ENCODE data around the gene RBM45. TPM values are rescaled to one million over a fixed set of nuclear protein-coding genes. Genes with fewer than 3 reads are reported as not detected.

RBM45 gene
- total RNA-seq, 1 donor from 2014 or later: 12.0 TPM

DNA sequence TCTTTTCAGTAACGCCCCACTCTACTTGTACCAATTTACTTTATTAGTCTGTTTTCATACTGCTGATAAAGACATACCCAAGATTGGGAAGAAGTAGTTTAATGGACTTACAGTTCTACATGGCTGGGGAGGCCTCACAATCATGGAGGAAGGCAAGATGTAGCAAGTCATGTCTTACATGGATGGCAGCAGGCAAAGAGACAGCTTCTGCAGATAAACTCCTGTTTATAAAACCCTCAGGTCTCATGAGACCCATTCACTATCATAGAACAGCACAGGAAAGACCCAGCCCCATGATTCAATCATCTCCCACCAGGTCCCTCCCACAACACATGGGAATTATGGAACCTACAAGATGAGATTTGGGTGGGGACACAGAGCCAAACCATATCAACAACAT, 43.3 kb downstream of the RBM45 start:
- Histone ChIP-seq H2AFZ (ENCODE audit: low read depth, low read length) (no peak overlapping the region), H3K9ac (ENCODE audit: low read length) (no peak overlapping the region), H3K4me2 (ENCODE audit: low read length) (no peak overlapping the region), H3K79me2 (ENCODE audit: insufficient read depth, low read length) (no peaks in the 10 kb centered on the region), H3K27ac (ENCODE audit: low read depth, low read length) (no peak overlapping the region), H3K9me3 (ENCODE audit: insufficient read depth, low read depth, low read length) (no peaks in the 10 kb centered on the region), H3K36me3 (ENCODE audit: insufficient read depth, low read length) (no peaks in the 10 kb centered on the region), H4K20me1 (ENCODE audit: insufficient read depth, low read length) (no peaks in the 10 kb centered on the region), H3K4me1 (ENCODE audit: insufficient read depth, low read length) (no peaks in the 10 kb centered on the region), H3K27me3 (ENCODE audit: insufficient read depth, low read length) (no peaks in the 10 kb centered on the region), H3K4me3 (ENCODE audit: insufficient read depth, low read depth, low read length) (no peak overlapping the region)
- no peak for FAIRE-seq
- no peak for TF ChIP-seq EZH2 (IDR thresholded peaks at IDR 0.05; ENCODE audit: insufficient read depth, low read length)
- TF ChIP-seq, protein P1, sequence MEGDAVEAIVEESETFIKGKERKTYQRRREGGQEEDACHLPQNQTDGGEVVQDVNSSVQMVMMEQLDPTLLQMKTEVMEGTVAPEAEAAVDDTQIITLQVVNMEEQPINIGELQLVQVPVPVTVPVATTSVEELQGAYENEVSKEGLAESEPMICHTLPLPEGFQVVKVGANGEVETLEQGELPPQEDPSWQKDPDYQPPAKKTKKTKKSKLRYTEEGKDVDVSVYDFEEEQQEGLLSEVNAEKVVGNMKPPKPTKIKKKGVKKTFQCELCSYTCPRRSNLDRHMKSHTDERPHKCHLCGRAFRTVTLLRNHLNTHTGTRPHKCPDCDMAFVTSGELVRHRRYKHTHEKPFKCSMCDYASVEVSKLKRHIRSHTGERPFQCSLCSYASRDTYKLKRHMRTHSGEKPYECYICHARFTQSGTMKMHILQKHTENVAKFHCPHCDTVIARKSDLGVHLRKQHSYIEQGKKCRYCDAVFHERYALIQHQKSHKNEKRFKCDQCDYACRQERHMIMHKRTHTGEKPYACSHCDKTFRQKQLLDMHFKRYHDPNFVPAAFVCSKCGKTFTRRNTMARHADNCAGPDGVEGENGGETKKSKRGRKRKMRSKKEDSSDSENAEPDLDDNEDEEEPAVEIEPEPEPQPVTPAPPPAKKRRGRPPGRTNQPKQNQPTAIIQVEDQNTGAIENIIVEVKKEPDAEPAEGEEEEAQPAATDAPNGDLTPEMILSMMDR (IDR thresholded peaks at IDR 0.05; ENCODE audit: insufficient read depth, low read depth, low read length): no peak
- H3K36me3 Mint-ChIP-seq (ENCODE audit: low read depth, unreplicated experiment): no peaks in the 10 kb centered on the region
- H3K4me1 Mint-ChIP-seq (ENCODE audit: low read depth, unreplicated experiment): no peaks in the 10 kb centered on the region
- DNase-seq (ENCODE audit: low read depth): no peak
- H3K9me3 Mint-ChIP-seq (ENCODE audit: unreplicated experiment): peaks cover 11% of the 10 kb centered on the region
- H3K4me3 Mint-ChIP-seq (ENCODE audit: unreplicated experiment): no peak overlapping the region
- peaks cover 2% of the 10 kb centered on the region for H3K27me3 Mint-ChIP-seq (ENCODE audit: low read depth, unreplicated experiment)
- no peak overlapping the region for H3K27ac Mint-ChIP-seq (ENCODE audit: unreplicated experiment)

DNA sequence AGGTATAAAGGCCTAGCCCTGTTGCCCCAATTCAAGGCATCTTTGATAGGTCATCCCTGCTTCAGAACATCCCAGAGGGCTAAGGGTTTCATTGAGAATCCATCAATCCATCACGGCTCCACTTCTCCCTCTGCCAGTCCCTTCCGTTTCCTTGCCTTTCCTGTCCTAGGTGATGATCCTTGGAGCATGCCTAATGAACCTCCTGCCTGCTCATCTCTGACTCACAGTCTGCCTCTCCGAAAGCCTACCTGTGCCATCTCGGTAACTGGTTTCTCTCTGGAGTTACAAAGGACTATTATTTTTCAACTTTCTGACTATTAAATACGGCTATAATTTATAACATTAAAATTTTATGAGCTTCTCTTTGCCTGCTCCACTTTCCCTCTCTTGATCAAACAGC, 45.3 kb downstream of the RBM45 start:
- H3K27ac ChIP-seq (ENCODE audit: low read depth, low read length): no peak overlapping the region
- no peaks in the 10 kb centered on the region for H3K79me2 ChIP-seq (ENCODE audit: insufficient read depth, low read length)
- no peaks in the 10 kb centered on the region for H3K36me3 ChIP-seq (ENCODE audit: insufficient read depth, low read length)
- H3K27me3 ChIP-seq (ENCODE audit: insufficient read depth, low read length): no peaks in the 10 kb centered on the region
- H3K9me3 ChIP-seq (ENCODE audit: insufficient read depth, low read depth, low read length): no peaks in the 10 kb centered on the region
- Mint-ChIP-seq H3K27me3 (ENCODE audit: low read depth, unreplicated experiment) (peaks cover 2% of the 10 kb centered on the region), H3K4me1 (ENCODE audit: low read depth, unreplicated experiment) (no peaks in the 10 kb centered on the region), H3K9me3 (ENCODE audit: unreplicated experiment) (peaks cover 11% of the 10 kb centered on the region), H3K4me3 (ENCODE audit: unreplicated experiment) (no peak overlapping the region), H3K36me3 (ENCODE audit: low read depth, unreplicated experiment) (no peaks in the 10 kb centered on the region), H3K27ac (ENCODE audit: unreplicated experiment) (no peak overlapping the region)
- no peak overlapping the region for H3K4me2 ChIP-seq (ENCODE audit: low read length)
- DNase-seq (ENCODE audit: low read depth) (no peak), FAIRE-seq (no peak)
- H3K4me3 ChIP-seq (ENCODE audit: insufficient read depth, low read depth, low read length): no peak overlapping the region
- no peaks in the 10 kb centered on the region for H3K4me1 ChIP-seq (ENCODE audit: insufficient read depth, low read length)
- H3K9ac ChIP-seq (ENCODE audit: low read length): no peak overlapping the region
- H4K20me1 ChIP-seq (ENCODE audit: insufficient read depth, low read length): no peaks in the 10 kb centered on the region
- TF ChIP-seq EZH2 (IDR thresholded peaks at IDR 0.05; ENCODE audit: insufficient read depth, low read length): no peak
- TF ChIP-seq, protein P1 (IDR thresholded peaks at IDR 0.05; ENCODE audit: insufficient read depth, low read depth, low read length): no peak
- no peak overlapping the region for H2AFZ ChIP-seq (ENCODE audit: low read depth, low read length)

DNA sequence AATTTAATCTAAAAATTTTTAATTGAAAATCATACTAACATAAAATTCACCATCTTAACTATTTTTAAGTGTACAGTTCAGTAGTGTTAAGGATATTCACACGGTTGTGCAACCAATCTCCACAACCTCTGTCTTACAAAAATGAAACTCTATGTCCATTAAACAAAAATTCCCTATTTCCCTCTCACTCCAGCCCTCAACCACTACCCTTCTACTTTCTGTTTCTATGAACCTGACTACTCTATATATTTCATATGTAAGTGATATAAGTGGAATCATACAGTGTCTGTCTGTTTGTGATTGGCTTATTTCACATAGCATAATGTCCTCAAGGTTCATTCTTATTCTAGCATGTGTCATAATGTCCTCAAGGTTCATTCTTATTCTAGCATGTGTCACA, 47.7 kb downstream of the RBM45 start:
- no peaks in the 10 kb centered on the region for H3K9me3 ChIP-seq (ENCODE audit: insufficient read depth, low read depth, low read length)
- peaks cover 6% of the 10 kb centered on the region for H3K9me3 Mint-ChIP-seq (ENCODE audit: unreplicated experiment)
- TF ChIP-seq, protein P1 (IDR thresholded peaks at IDR 0.05; ENCODE audit: insufficient read depth, low read depth, low read length): no peak
- no peak for TF ChIP-seq EZH2 (IDR thresholded peaks at IDR 0.05; ENCODE audit: insufficient read depth, low read length)
- H3K27ac ChIP-seq (ENCODE audit: low read depth, low read length): no peak overlapping the region
- H3K36me3 Mint-ChIP-seq (ENCODE audit: low read depth, unreplicated experiment): no peaks in the 10 kb centered on the region
- H3K9ac ChIP-seq (ENCODE audit: low read length): no peak overlapping the region
- H3K4me1 ChIP-seq (ENCODE audit: insufficient read depth, low read length): no peaks in the 10 kb centered on the region
- H3K27ac Mint-ChIP-seq (ENCODE audit: unreplicated experiment): no peak overlapping the region
- H4K20me1 ChIP-seq (ENCODE audit: insufficient read depth, low read length): no peaks in the 10 kb centered on the region
- no peak overlapping the region for H3K4me3 ChIP-seq (ENCODE audit: insufficient read depth, low read depth, low read length)
- H3K4me1 Mint-ChIP-seq (ENCODE audit: low read depth, unreplicated experiment): peaks cover 7% of the 10 kb centered on the region
- H2AFZ ChIP-seq (ENCODE audit: low read depth, low read length): no peak overlapping the region
- no peak overlapping the region for H3K4me3 Mint-ChIP-seq (ENCODE audit: unreplicated experiment)
- no peaks in the 10 kb centered on the region for H3K79me2 ChIP-seq (ENCODE audit: insufficient read depth, low read length)
- no peaks in the 10 kb centered on the region for H3K27me3 ChIP-seq (ENCODE audit: insufficient read depth, low read length)
- H3K27me3 Mint-ChIP-seq (ENCODE audit: low read depth, unreplicated experiment): peaks cover under 1% of the 10 kb centered on the region
- no peaks in the 10 kb centered on the region for H3K36me3 ChIP-seq (ENCODE audit: insufficient read depth, low read length)
- H3K4me2 ChIP-seq (ENCODE audit: low read length): no peak overlapping the region
- no peak for FAIRE-seq
- no peak for DNase-seq (ENCODE audit: low read depth)
